Measurements from ENCODE around the gene KRTAP10-12.

- TF ChIP-seq CTCF (conservative IDR thresholded peaks at IDR 0.05; ENCODE audit: low read depth, low read length) (no peak), EZH2phosphoT487 (IDR thresholded peaks at IDR 0.05; ENCODE audit: borderline replicate concordance, low read length) (no peak)
These were observed 4.0 kb upstream of the KRTAP10-12 start for GRCh38 chr21:44692798-44693512.
